GM21723 (cell line): ENCODE data around the gene CBARP.

ENCODE experiments used
- ATAC-seq: cut with Tn5 transposase; IDR thresholded peaks from one replicate; pipeline ENCODE4 v1.9.1; 2021; ENCODE audit warnings: mild to moderate bottlenecking, moderate library complexity; ENCODE audit not compliant: unreplicated experiment

Gene CBARP, protein sequence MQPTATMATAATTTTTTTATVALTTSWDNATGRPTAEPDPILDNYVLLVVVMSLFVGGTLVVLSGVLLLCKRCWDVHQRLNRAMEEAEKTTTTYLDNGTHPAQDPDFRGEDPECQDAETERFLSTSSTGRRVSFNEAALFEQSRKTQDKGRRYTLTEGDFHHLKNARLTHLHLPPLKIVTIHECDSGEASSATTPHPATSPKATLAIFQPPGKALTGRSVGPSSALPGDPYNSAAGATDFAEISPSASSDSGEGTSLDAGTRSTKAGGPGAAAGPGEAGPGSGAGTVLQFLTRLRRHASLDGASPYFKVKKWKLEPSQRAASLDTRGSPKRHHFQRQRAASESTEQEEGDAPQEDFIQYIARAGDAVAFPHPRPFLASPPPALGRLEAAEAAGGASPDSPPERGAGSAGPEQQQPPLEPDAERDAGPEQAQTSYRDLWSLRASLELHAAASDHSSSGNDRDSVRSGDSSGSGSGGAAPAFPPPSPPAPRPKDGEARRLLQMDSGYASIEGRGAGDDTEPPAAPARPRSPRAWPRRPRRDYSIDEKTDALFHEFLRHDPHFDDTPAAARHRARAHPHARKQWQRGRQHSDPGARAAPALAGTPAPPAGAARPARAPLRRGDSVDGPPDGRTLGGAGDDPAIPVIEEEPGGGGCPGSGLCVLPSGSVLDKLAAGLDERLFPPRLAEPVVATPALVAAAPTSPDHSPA

DNA sequence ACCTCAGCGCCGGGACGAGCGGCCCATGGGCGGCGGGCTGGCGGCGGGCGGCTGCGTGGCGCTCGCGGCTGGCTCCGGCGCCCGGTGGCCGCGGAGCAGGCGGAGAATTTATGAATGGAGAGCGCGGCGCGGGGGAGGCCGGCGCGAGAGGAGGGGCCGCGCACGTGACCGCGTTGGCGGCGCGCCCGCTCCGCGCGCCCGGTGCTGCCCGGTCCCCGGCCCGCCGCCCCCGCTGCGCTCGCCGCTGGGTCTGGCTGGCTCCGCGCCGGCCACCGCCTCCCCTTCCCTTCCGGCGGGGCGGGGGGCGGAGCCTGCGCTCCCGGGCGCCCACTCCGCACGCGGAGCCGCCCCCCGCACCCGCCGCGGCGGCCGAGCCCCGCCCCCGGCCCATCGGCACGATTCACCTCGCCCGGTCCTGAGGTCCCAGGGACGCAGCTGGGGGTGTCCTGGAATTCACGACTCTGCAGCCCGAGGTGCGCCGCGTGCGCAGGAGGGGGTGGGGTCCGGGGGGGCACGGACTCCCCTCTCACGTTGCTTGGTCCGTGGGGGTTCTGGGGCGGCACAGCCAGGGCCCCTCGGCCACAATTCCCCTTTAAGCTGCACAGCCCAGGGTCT lies at the start of gene CBARP:
TSS of gene CBARP (minus strand) at position 252 of the 615 bp plus-strand sequence. CDS start 1,905 bp downstream, outside the sequence.
- ATAC-seq, result no peak

GRCh38 chr19:1286487-1287353 lies 48.9 kb upstream of the CBARP start:
- no peak for ATAC-seq

- no peak for ATAC-seq
These were observed 48.0 kb upstream of the CBARP start, which contains the start of gene EFNA2 for GRCh38 chr19:1285737-1286360. Gene EFNA2 (plus strand): TSS chr19:1285873. CDS start chr19:1286169, 296 bp downstream.

GRCh38 chr19:1284979-1285736 lies 47.4 kb upstream of the CBARP start:
- no peak for ATAC-seq

DNA sequence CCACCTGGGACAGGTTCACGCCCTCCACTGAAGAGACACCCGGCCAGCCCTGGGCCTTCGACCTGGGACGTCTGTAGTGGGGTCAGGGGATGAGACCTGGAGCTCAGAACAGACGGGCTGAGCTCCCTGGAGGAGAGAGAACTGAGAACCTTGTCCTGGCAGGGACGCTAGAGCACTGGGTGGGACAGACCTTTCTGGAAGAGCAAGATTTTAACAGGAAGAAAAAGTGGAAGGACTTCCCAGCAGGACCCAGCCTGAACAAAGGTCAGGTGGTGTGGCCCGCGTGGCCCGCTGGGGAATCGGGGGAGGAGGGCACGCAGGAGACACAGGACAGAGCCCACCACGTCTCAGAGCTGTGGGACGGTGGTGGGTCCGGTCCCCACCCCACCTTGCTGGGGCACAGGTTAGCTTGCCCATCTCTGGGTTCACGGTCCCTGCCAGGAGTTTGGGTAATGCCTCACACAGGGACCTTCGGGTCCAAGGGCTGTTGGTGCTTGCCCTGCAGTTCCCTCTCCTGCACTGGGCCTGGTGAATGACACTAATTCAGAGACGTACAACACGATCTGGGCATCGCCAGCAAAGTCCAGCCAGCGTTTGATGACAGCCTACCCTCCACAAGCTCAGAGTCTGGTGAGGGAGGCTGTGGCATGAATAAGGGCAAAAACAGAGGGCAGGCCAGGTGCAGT lies 46.6 kb upstream of the CBARP start:
- no peak for ATAC-seq

DNA sequence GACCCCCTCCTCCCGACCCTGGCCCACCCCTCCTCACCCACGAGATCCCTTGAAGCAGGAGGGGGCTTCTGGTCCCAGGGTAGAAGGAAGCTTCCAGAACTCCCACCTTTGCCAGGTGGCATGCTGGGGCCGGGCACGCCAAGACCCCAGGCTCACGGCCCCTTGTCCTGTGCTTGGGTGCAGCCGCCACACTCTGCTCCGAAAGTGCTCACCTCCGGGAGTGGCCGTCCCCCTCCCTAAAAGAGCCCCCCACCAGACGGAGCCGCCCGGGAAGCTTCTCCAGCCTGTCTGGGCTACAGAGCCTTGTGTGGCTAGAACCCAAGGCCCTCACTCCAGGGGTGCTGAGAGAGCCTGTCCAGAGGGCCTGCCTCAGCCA lies 46.1 kb upstream of the CBARP start:
- no peak for ATAC-seq

- ATAC-seq, result no peak
These were observed 45.6 kb upstream of the CBARP start for GRCh38 chr19:1283207-1283916.

GRCh38 chr19:1282588-1283206 lies 44.9 kb upstream of the CBARP start:
- no peak for ATAC-seq

DNA sequence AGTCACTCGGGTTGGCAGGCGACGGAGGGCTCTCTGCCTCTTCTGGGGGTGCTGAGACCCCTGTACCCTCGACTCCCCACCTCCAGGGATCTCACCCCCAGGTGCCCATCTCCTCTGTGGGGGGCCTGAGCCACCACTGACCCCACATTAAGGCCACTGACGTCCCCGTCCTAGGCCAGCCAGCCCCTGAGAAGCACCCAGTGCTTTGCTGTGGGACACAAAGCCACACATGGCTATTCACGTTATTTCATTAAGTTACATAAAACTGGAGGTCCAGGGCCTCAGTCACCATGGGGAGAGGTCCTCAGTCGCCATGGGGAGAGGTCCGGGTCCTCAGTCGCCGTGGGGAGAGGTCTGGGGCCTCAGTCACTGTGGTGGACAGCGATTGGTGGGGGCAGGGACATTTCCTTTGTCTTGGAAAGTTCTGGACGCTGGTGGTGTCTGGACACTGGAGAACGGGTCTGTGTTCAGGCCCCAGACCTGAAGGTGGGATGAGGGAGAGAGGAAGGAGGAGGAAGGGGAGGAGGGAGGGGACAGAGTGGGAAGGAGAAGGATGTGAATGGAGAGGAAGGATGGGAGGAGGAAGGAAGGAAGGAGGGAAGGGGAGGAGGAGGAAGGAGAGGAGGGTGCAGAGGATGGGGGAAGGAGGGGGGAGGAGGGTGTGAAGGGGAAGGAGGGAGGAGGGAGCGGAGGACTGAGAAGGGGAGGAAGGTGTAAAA lies 43.9 kb upstream of the CBARP start:
- no peak for ATAC-seq

DNA sequence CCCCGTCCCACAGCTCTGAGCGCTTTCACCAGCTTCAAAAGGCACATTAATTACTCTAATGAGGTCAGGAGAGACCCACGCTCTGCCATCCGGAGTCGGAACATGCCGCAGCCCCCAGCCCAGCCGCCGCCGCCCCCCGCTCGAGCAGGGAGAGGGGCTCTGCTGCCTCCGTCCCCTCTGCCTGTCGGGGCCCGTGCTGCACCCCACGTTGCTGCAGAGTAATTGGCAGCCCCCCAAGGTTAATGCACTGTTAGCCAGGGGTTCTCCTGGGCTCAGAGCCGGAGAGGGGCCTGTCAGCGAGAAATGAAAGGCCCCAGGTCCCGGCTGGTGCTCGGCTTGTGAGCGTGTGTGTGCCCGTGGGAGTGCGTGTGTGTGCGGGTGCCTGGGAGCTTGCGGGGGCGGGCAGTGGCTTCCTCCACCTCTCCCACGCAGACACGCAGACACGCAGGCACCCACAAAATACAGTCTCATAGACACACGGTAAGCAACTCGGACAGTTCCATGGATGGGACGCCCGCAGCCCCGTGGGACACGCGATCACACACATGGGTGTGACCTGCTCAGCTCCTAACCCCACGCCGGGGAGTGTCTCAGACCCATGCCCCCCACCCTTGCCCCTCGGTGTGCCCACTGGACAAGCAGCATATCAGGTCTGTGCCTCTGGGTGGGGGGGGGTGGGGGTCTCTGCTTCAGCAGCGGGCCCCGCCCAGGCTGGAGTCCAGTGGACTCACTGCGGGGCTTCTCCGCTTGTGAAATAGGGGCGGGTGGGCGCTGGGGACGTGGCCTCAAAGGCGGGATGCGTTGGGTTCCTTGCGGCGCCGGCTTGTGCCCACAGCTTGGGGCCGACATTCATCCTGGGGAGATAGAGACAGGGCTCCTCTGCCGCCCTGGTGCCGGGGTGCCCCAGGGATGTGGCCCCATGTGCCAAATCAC lies 43.1 kb upstream of the CBARP start:
- ATAC-seq, result no peak

DNA sequence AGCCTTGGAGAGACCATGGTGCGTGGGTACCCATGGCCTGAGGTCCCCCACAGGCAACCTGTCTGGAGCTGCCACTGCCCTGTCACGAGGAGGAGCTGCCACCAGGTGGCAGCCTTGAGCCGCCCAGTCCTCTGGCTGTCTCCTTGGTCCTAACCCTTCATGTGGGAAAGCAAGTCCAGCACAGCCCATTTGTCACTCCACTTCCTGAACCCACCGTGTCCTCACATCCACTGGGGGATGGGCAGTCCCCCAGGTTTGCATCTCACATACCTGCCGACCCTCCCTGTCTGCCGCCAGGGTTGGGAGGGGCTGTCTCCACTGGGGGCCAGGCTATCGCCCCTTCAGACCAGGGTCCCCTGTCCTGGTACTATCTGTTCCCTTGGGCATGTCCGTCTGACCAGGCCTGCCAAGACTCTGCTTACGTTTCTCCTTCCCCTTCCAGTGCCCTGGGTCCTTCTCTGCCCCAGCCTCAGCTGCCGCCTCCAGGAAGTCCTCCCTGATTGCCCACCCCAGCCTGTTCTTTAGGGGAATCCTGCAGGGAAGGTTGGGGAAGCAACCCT lies 42.1 kb upstream of the CBARP start:
- no peak for ATAC-seq

DNA sequence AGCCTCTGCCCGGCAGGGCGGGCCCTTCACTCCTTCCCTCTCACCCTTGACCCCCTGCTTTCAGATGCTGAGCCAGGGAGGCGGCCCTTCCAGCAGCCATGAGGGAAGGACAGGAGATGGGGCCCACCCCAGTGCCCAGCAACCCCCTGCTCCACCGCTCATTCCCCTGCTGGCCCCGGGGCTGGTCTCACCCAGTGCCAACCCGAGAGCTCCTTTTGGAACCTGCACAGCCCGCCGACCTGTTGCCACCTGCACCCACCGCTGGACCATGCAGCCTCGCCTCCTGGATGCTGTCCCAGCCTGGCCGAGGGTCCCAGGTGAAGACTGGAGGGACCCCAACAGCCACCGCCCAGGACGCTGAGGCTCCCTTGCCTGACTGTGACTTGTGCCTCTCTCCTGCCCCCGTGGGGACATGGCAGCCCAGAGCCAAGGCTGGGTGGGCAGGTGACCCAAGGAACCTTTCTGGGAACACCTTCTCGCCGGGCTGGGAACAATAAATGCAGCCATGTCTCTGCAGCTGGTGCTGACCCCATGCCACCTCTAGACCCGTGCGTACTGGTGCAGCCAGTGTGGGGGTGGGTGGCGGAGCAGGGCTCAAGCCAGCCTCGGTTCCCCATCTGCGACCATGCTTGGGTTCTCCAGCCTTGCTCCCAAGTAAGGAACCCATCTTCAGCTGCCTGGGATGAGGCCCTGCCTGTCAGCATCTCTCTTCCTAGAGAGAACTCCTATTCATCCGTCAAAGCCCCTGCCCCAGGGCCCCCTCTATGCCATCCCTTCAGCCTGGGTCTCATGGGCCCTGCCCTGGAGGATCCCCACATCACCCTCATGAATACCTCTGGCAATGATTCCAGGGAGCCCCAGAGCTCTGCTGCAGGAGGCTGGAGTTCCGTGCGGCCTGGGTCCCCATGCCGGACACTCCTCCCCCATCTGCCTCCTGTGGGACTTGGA lies 41.2 kb upstream of the CBARP start:
- ATAC-seq, result no peak

DNA sequence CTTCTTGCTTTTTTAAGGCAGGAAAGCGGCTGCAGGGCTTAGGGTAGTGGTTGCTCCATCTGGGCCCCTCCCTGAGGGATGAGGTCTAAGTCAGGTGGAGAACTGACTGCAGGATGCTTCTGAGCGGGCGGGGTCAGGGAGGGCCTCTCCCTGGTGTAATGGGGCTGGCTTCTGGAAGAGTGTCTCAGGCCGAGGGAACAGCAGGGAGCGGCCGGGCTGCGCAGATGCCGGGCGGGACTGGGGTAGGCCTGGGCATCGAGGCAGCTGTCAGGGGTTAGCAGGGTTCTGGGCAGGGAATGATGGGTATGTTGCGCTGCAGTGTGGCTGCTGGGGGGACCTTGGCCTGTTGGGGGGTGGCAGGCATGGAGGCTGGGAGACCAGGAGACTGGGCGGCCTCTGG lies 40.3 kb upstream of the CBARP start:
- no peak for ATAC-seq

DNA sequence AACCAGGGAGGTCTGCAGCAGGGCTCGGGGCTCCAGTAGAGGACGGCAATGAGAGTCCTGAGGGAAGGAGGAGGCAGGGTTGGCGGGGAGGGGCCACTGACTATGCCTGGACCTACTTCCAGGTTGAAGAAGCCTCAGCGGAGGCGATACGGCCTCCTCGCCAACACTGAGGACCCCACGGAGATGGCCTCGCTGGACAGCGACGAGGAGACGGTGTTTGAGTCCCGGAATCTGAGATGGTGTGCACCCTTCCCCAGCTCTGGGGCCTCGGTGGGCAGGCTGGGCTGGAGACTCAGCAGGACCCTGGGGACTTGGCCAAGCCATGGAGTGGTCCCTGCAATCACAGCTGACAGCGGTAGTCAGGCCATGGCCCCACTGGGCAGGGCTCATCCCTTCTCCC lies 39.3 kb upstream of the CBARP start:
- ATAC-seq, result no peak

GRCh38 chr19:1276628-1277022 lies 38.8 kb upstream of the CBARP start:
- no peak for ATAC-seq
